GM23248 (cell line): ENCODE results near the gene KBTBD13.

Experiments
- EZH2 ChIP-seq: fragments of 200-600 bp; sonication (generic); IDR thresholded peaks from 2 replicates; pipeline ENCODE4 v1.6.1; 2018; ENCODE audit warnings: antibody characterized with exemption, mild to moderate bottlenecking; ENCODE audit not compliant: insufficient read depth, poor library complexity, severe bottlenecking
- EZH2phosphoT487 ChIP-seq: fragments of 200-600 bp; sonication (generic); IDR thresholded peaks from 2 replicates; pipeline ENCODE4 v1.6.1; 2018; ENCODE audit warnings: antibody characterized with exemption, moderate library complexity, mild to moderate bottlenecking, low read depth; ENCODE audit not compliant: insufficient read depth

DNA sequence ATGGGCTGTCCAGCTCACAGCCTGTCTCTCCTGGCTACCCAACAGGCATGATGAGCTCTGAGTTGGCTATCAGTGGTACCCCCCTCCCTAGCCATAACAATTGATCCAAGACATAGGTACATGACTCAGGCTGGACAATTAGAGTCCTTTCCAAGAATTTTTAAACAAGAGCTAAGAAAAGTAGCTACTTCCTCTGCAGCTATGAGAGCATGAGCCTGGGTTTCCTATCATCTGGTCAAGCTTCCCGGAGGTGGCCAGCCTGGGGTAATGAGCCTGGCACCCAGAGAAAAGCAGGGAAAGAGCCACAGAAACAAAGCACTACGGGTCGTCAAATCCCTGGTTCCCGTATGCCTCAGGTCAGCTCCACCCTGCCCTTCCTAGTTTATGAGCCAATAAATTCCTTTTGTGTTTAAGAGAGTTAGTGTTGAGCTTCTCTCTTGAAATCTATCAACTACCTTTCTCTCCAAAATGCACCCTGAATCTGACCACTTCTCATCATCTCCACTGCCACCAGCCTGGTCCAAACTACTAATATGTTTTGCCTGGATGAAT, 33.7 kb upstream of the KBTBD13 start:
- TF ChIP-seq EZH2 (no peak), EZH2phosphoT487 (no peak)
